ENCODE measurements around the gene RIPOR1.

The RIPOR1 gene

GRCh38 chr16:67561824-67562525 is 33.3 kb downstream of the RIPOR1 start:
- peak; percentile 99 for DNase-seq

DNA sequence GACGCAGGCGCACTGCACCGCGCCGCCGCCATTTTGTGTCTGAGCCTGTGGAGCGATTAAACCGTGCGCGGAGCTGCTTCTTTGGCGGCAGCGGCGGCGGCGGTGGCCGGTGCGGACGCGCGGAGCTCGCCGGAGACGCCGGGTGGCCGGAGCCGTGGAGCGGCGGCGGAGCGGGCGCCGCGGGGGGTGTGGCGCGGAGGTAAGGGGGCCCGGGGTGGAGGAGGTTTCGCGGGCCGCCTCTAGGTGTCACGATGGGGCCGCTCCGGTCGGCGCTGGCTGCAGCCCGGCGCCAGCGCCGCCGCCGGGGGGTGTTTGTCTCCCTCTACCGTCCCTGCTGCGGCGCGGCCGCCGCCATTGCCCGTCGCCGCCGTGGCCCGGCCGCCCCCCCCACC is 33.9 kb downstream of the RIPOR1 start, which contains the start of gene CTCF:
Gene CTCF (plus strand): TSS at position 1 of the 392 bp plus-strand sequence. CDS start 48,307 bp downstream, outside the sequence.
- peak; percentile 82 for DNase-seq

- DNase-seq: peak; percentile 58
Observed at GRCh38 chr16:67562918-67563707, 34.5 kb downstream of the RIPOR1 start.

GRCh38 chr16:67563708-67564468 is 35.3 kb downstream of the RIPOR1 start:
- DNase-seq: peak; percentile 46

DNA sequence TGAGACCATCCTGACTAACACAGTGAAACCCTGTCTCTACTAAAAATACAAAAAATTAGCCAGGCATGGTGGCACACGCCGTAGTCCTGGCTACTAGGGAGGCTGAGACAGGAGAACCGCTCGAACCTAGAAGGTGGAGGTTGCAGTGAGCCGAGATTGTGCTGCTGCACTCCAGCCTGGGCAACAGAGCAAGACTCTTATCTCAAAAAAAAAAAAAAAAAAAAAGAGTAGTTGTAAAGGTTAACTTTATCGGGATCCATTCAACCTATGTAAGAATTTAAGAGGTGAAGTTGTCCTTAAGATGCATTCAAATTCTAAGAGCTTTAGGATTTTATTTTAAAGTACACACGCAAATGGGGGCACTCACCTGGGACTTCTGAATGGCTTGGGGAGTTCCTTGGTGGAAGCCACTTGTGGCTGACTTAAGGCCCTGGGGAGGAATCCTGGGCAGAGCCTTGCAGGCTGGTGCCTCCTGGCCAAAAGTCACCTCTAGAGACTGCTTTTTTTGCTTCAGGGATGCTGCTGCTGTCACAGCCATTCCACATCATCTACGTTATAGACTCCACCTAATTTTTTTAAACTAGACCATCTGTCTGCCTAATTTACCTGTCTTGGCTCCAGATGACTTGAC is 37.0 kb downstream of the RIPOR1 start:
- no peak for DNase-seq

- no peak for DNase-seq
Observed at GRCh38 chr16:67571464-67571863, 42.8 kb downstream of the RIPOR1 start.

GRCh38 chr16:67571981-67572431 is 43.4 kb downstream of the RIPOR1 start:
- no peak for DNase-seq

GRCh38 chr16:67579686-67580085 is 51.1 kb downstream of the RIPOR1 start:
- DNase-seq: no peak

GRCh38 chr16:67580202-67580601 is 51.6 kb downstream of the RIPOR1 start:
- no peak for DNase-seq

DNA sequence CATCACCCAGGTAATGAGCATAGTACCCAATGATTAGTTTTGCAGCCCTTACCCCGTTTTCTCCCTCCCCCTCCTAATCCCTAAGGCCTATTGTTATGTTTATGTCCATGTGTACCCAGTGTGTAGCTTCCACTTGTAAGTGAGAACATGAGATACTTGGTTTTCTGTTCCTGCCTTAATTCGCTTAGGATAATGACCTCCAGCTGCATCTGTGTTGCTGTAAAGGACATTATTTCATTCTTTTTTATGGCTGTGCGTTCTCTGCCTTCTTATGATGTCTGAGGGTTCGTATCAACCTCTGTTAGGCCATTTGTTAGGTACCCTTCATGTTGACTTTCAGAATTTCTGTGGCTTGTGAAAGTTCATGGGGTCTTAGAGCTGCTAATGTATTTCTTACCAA is 64.7 kb downstream of the RIPOR1 start:
- DNase-seq: no peak

DNA sequence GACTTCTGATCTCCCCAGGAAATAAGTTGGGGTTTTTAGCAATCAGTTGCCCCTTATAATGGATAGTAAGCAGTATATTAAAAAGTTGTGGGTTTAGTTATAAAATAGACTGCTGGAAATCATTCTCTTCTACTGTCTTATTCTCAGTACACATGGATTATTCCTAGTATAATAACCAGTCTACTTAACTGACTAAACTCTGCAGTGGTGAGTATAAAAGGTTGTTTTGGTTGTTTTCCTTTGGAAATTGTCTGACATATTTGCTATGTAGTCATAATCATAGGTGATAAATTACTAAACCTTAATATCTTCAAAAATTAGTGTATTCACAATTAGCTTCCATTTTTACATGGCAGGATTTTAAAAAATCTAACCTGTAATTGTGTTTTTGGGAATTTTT is 65.1 kb downstream of the RIPOR1 start:
- DNase-seq: no peak

GRCh38 chr16:67594256-67594915 is 65.8 kb downstream of the RIPOR1 start:
- DNase-seq: no peak

- peak; percentile 39 for DNase-seq
Observed at GRCh38 chr16:67594956-67595355, 66.3 kb downstream of the RIPOR1 start.

Data from activated CD4-positive, alpha-beta T cell treated with anti-CD3 and anti-CD28 coated beads, Interleukin-2, amount 50 U/mL, for 16 hours (primary cell).